GM12873 (cell line): ENCODE data around the gene KIAA1328.

Experiments
- CTCF ChIP-seq: IDR thresholded peaks from 2 replicates; pipeline ENCODE4 v1.5.1; 2012; ENCODE audit warnings: low read depth, mild to moderate bottlenecking, moderate library complexity, low read length, control low read depth; ENCODE audit not compliant: insufficient read depth; ENCODE audit errors: missing control alignments

Gene KIAA1328

DNA sequence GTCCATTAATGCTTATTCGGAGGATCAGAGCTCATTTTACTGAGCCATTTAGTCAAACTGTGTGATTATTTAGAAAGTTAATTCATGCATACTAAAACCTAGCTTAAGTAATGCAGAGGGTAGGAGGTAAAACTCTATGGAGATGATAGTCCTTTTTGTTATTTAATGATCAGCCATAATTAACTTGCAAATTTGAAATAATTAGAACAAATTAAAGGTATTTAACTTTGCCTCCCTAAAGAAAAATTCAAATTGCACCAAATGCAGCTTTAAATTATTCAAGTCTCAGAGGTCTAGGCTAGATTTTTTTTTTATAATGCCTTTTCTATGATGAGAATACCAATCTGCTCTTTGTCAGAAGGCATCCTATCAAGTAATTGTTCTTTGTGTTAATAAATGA lies 310.9 kb downstream of the KIAA1328 start:
- no peak for TF ChIP-seq CTCF

DNA sequence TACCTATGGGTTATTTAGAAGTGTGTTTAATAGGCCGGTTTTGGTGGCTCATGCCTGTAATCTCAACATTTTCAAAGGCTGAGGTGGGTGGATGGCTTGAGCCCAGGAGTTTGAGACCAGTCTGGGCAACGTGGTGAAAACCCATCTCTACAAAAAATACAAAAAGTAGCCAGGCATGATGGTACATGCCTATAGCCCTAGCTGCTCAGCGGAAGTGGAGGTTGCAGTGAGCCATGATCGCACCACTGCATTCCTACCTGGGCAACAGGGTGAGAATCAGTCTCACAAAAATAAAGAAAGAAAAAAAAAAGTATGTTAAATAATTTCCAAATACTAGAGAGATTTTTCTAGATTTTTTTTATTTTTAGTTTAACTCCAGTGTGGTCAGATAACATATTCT lies 316.0 kb downstream of the KIAA1328 start:
- no peak for TF ChIP-seq CTCF

DNA sequence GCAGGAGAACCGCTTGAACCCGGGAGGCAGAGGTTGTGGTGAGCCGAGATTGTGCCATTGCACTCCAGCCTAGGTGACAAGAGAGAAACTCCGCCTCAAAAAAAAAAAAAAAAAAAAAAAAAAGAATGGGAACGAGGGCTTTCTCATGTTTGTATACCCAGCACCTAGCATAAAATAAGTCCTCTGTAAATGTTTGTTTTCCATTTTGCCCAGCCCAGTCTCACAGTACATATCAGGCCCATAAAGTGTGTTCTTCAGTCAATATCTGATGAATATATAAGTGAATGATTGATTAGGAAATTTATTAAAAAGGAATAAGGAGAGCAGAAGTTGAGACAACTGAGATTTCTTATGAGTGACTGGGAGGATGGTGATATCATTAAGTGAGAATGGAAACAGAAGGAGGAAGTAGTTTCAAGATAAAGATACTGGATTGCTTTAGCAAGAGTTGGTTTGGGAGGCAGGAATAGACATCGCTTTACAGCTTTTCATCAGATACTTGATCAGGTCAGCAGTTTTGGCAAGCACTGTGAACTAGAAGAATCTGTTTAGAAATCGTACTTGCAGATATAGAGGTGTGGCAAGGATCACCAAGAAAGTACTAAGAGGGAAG lies 327.5 kb downstream of the KIAA1328 start:
- TF ChIP-seq CTCF = no peak

- TF ChIP-seq CTCF = no peak
These were observed 331.3 kb downstream of the KIAA1328 start for GRCh38 chr18:37160038-37160820.

- TF ChIP-seq CTCF = no peak
These were observed 332.6 kb downstream of the KIAA1328 start for GRCh38 chr18:37161491-37161890.

DNA sequence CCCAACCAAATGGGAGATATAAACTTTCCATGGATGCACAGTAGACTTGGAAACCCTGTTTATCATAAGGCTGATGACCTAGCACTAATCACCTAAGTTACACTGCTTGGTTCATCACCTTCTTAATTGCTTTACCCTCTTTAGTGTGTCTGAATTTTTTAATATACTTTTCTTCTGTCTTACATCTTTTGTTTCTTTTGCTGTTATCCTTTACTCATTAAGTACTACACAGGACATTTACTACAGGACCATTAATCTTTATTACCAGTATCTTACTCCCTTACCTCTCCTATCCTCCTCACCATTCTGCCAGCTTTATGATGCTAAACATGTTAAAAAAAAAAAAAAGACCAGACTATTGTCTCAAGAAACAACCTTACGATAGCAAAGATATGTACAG lies 333.6 kb downstream of the KIAA1328 start:
- TF ChIP-seq CTCF = no peak

GRCh38 chr18:37163119-37163518 lies 334.2 kb downstream of the KIAA1328 start:
- TF ChIP-seq CTCF = no peak
